GM19452 (cell line): ENCODE results near the gene NCKAP5.
A peak's percentile ranks its signal among the peaks of the same experiment; 100 is the strongest.

Experiments
- ATAC-seq: cut with Tn5 transposase; IDR thresholded peaks from one replicate; pipeline ENCODE4 v1.9.1; 2021; ENCODE audit not compliant: unreplicated experiment

NCKAP5 gene

GRCh38 chr2:132783883-132784282 is 784.4 kb downstream of the NCKAP5 start:
- no peak for ATAC-seq

GRCh38 chr2:132782176-132782783 is 786.0 kb downstream of the NCKAP5 start:
- no peak for ATAC-seq

GRCh38 chr2:132780651-132781050 is 787.6 kb downstream of the NCKAP5 start:
- no peak for ATAC-seq

- no peak for ATAC-seq
Observed at GRCh38 chr2:132779206-132779721, 789.0 kb downstream of the NCKAP5 start.

GRCh38 chr2:132776287-132776686 is 792.0 kb downstream of the NCKAP5 start:
- ATAC-seq = no peak

GRCh38 chr2:132774189-132774588 is 794.1 kb downstream of the NCKAP5 start:
- no peak for ATAC-seq

GRCh38 chr2:132773331-132773730 is 794.9 kb downstream of the NCKAP5 start:
- ATAC-seq = no peak

GRCh38 chr2:132772340-132772739 is 795.9 kb downstream of the NCKAP5 start:
- ATAC-seq = no peak

GRCh38 chr2:132766573-132766972 is 801.7 kb downstream of the NCKAP5 start:
- no peak for ATAC-seq

GRCh38 chr2:132761437-132761836 is 806.8 kb downstream of the NCKAP5 start:
- ATAC-seq = no peak

GRCh38 chr2:132760971-132761370 is 807.3 kb downstream of the NCKAP5 start:
- no peak for ATAC-seq

- peak; percentile 47 for ATAC-seq
Observed at GRCh38 chr2:132760405-132760804, 807.9 kb downstream of the NCKAP5 start.

- no peak for ATAC-seq
Observed at GRCh38 chr2:132758995-132759394, 809.3 kb downstream of the NCKAP5 start.

- no peak for ATAC-seq
Observed at GRCh38 chr2:132757676-132758075, 810.6 kb downstream of the NCKAP5 start.

GRCh38 chr2:132757002-132757589 is 811.2 kb downstream of the NCKAP5 start:
- ATAC-seq = no peak

- ATAC-seq = peak; percentile 56
Observed at GRCh38 chr2:132754867-132755472, 813.3 kb downstream of the NCKAP5 start.

- ATAC-seq = no peak
Observed at GRCh38 chr2:132754392-132754791, 813.9 kb downstream of the NCKAP5 start.

- ATAC-seq = no peak
Observed at GRCh38 chr2:132752421-132753206, 815.6 kb downstream of the NCKAP5 start.

- no peak for ATAC-seq
Observed at GRCh38 chr2:132751836-132752235, 816.4 kb downstream of the NCKAP5 start.

- no peak for ATAC-seq
Observed at GRCh38 chr2:132750606-132751005, 817.7 kb downstream of the NCKAP5 start.

GRCh38 chr2:132747046-132747445 is 821.2 kb downstream of the NCKAP5 start:
- ATAC-seq = peak; percentile 67

- no peak for ATAC-seq
Observed at GRCh38 chr2:132741754-132742153, 826.5 kb downstream of the NCKAP5 start.
